Osteoblast (primary cell): Measurements from ENCODE around the gene TDRKH. TPM values are rescaled to one million over a fixed set of nuclear protein-coding genes. Genes with fewer than 3 reads are reported as not detected.
A peak's percentile ranks its signal among the peaks of the same experiment; 100 is the strongest.

ENCODE experiments used
- DNase-seq: peaks from one replicate; pipeline ENCODE4 v3.0.0; 2011; ENCODE audit warnings: low spot score, mixed read lengths; ENCODE audit not compliant: insufficient read length; ENCODE audit errors: missing footprints
- H2AFZ ChIP-seq: 2 replicates; pipeline ENCODE4 v1.6.0; 2011; ENCODE audit warnings: mild to moderate bottlenecking, low read length
- H3K27ac ChIP-seq: 2 replicates; pipeline ENCODE4 v1.5.1; 2011; ENCODE audit warnings: mild to moderate bottlenecking, low read depth, low read length, moderate library complexity
- H3K27me3 ChIP-seq: 2 replicates; pipeline ENCODE4 v1.6.0; 2012; ENCODE audit warnings: mild to moderate bottlenecking, control low read depth, inconsistent platforms, low read length, moderate library complexity; ENCODE audit not compliant: insufficient read depth
- H3K36me3 ChIP-seq: 2 replicates; pipeline ENCODE4 v1.5.1; 2011; ENCODE audit warnings: mild to moderate bottlenecking, low read length, control low read depth, moderate library complexity; ENCODE audit not compliant: insufficient read depth
- H3K4me1 ChIP-seq: 2 replicates; pipeline ENCODE4 v1.5.1; 2011; ENCODE audit warnings: mild to moderate bottlenecking, low read length, control low read depth, moderate library complexity; ENCODE audit not compliant: insufficient read depth
- H3K4me2 ChIP-seq: 2 replicates; pipeline ENCODE4 v1.6.0; 2011; ENCODE audit warnings: mild to moderate bottlenecking, low read length; ENCODE audit not compliant: insufficient read depth
- H3K4me3 ChIP-seq: fragments of 200-600 bp; sonication (generic); 3 replicates; pipeline ENCODE4 v1.5.1; 2012; ENCODE audit warnings: mild to moderate bottlenecking, low read length, inconsistent platforms; ENCODE audit not compliant: insufficient read depth
- H3K79me2 ChIP-seq: 2 replicates; pipeline ENCODE4 v1.6.0; 2012; ENCODE audit warnings: mild to moderate bottlenecking, low read length, control low read depth, inconsistent platforms; ENCODE audit not compliant: insufficient read depth
- H3K9me3 ChIP-seq: 2 replicates; pipeline ENCODE4 v1.5.1; 2011; ENCODE audit warnings: low read depth, low read length, control low read depth
- H4K20me1 ChIP-seq: 2 replicates; pipeline ENCODE4 v1.6.0; 2012; ENCODE audit warnings: mild to moderate bottlenecking, low read length, control low read depth; ENCODE audit not compliant: insufficient read depth
- CTCF ChIP-seq: IDR thresholded peaks from 2 replicates; pipeline ENCODE4 v1.5.1; 2011; ENCODE audit warnings: mild to moderate bottlenecking, low read depth, low read length, moderate library complexity; ENCODE audit errors: extremely low read depth
- total RNA-seq: library from RNA; depleted of rRNA; stranded (reverse); fragments of >200 nt; gene quantifications from 2 replicates; pipeline ENCODE4 v1.2.3, GENCODE V29; 2012

Gene TDRKH
- total RNA-seq, 1 donor, result 1.1 TPM

- Histone ChIP-seq H3K79me2 (no peaks in the 10 kb centered on the region), H3K27me3 (peaks cover 19% of the 10 kb centered on the region)
Observed at GRCh38 chr1:151817353-151817730, 27.0 kb upstream of the TDRKH start.

DNA sequence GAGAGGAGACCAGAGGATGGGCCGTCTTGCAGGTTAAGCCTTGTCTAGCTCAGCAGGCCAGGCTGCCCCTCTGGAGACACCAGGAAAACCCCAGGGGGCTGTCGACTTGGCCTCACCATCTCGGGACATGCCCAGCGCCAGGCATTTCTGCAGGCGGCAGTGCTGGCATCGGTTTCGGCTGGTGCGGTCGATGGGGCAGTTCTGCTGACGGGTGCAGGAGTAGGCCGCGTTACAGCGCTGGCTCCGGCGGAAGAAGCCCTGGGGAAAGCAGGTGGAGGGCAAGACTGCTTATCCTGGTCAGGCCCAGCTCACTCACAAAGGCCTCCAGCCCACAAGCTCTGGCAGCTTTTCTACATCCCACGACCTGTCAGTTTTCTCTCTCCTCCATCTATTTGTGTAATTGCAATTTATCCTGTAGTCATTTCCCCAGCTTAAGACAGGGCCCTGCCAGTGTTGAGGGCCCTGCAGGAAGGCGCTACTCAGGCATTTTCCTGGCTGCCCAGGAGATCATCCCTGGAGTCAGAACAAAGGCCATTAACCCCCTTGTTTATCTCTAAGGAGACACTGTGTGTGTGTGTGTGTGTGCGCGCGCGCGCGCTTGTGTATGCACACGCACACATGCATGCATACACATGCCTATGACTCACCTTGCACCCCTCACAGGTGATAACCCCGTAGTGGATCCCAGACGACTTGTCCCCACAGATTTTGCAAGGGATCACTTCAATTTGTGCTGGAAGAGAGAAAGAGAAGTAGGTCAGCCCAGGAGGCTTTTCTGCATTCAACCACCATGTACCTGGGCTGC, 26.4 kb upstream of the TDRKH start:
- Histone ChIP-seq H3K4me1 (peaks cover 3% of the 10 kb centered on the region), H3K79me2 (no peaks in the 10 kb centered on the region), H2AFZ (no peak overlapping the region), H3K4me2 (no peak overlapping the region), H3K9me3 (no peaks in the 10 kb centered on the region), H3K36me3 (no peaks in the 10 kb centered on the region), H4K20me1 (no peaks in the 10 kb centered on the region), H3K4me3 (no peak overlapping the region), H3K27me3 (peaks cover 24% of the 10 kb centered on the region), H3K27ac (no peak overlapping the region)
- no peak for TF ChIP-seq CTCF
- DNase-seq, result peak; percentile 39

More at GRCh38 chr1:151817353-151817730, 27.0 kb upstream of the TDRKH start:
- Histone ChIP-seq H3K4me1 (peaks cover 3% of the 10 kb centered on the region), H3K4me3 (no peak overlapping the region), H3K36me3 (no peaks in the 10 kb centered on the region), H3K9me3 (no peaks in the 10 kb centered on the region), H2AFZ (no peak overlapping the region), H4K20me1 (no peaks in the 10 kb centered on the region), H3K4me2 (no peak overlapping the region), H3K27ac (no peak overlapping the region)
- DNase-seq, result peak; percentile 35
- TF ChIP-seq CTCF, result no peak

GRCh38 chr1:151815716-151816327, 25.5 kb upstream of the TDRKH start:
- no peaks in the 10 kb centered on the region for H3K79me2 ChIP-seq
- no peak overlapping the region for H3K27ac ChIP-seq
- no peak overlapping the region for H2AFZ ChIP-seq
- no peak overlapping the region for H3K4me2 ChIP-seq
- DNase-seq, result peak; percentile 57
- H3K36me3 ChIP-seq, result no peaks in the 10 kb centered on the region
- TF ChIP-seq CTCF, result no peak
- H3K4me3 ChIP-seq, result no peak overlapping the region
- H3K9me3 ChIP-seq, result no peaks in the 10 kb centered on the region
- H3K4me1 ChIP-seq, result peaks cover 3% of the 10 kb centered on the region
- H4K20me1 ChIP-seq, result no peaks in the 10 kb centered on the region
- H3K27me3 ChIP-seq, result peaks cover 31% of the 10 kb centered on the region

- no peaks in the 10 kb centered on the region for H3K9me3 ChIP-seq
- no peak for TF ChIP-seq CTCF
- H3K4me2 ChIP-seq, result no peak overlapping the region
- DNase-seq, result peak; percentile 55
- H3K79me2 ChIP-seq, result no peaks in the 10 kb centered on the region
- H3K36me3 ChIP-seq, result no peaks in the 10 kb centered on the region
- peaks cover 31% of the 10 kb centered on the region for H3K27me3 ChIP-seq
- no peak overlapping the region for H3K4me3 ChIP-seq
- H3K4me1 ChIP-seq, result peaks cover 3% of the 10 kb centered on the region
- H2AFZ ChIP-seq, result no peak overlapping the region
- no peak overlapping the region for H3K27ac ChIP-seq
- H4K20me1 ChIP-seq, result no peaks in the 10 kb centered on the region
Observed at GRCh38 chr1:151814971-151815545, 24.8 kb upstream of the TDRKH start.
